ENCODE results near the gene ADAM19.

GRCh38 chr5:157496864-157497263 is 78.7 kb downstream of the ADAM19 start:
- TF ChIP-seq CTCF (IDR thresholded peaks at IDR 0.05) (no peak), EZH2 (IDR thresholded peaks at IDR 0.05) (no peak)
